IMR-90 (cell line): Measurements from ENCODE around the gene AUTS2. TPM values are rescaled to one million over a fixed set of nuclear protein-coding genes. Genes with fewer than 3 reads are reported as not detected.

ENCODE experiments used
- ATAC-seq: fragments of 200-7000 bp; cut with Tn5 transposase; 2 replicates; pipeline ENCODE4 v1.9.1; 2020; ENCODE audit warnings: low read depth, mild to moderate bottlenecking, moderate library complexity
- BruUV-seq: library from RNA; stranded (reverse); fragments of 400-500 nt; replicated peaks from 2 replicates; lab custom pipeline; 2021; lab: Mats Ljungman, UMichigan
- CTCF ChIA-PET: fragments of 300-600 bp; formaldehyde crosslinking; extraction: SDS; loops from one replicate; lab custom pipeline; 2021; ENCODE audit warnings: antibody characterized with exemption; lab: Yijun Ruan, JAX
- POLR2A ChIA-PET: fragments of 300-600 bp; sonication (Branson Sonifier 250); formaldehyde crosslinking; loops from one replicate; lab custom pipeline; 2022; ENCODE audit warnings: antibody characterized with exemption; ENCODE audit not compliant: unreplicated experiment; lab: Charles Lee
- DNase-seq: peaks from one replicate; pipeline ENCODE4 v3.0.0; 2013
- H2AFZ ChIP-seq: replicated peaks from 2 replicates; pipeline ENCODE3; 2013; ENCODE audit warnings: low read length, mild to moderate bottlenecking; ENCODE audit not compliant: poor library complexity
- H2AK5ac ChIP-seq: 2 replicates; pipeline ENCODE4 v1.6.1; 2013; ENCODE audit warnings: low read depth, low read length, inconsistent platforms
- H2AK9ac ChIP-seq: replicated peaks from 2 replicates; pipeline ENCODE3; 2013; ENCODE audit warnings: mild to moderate bottlenecking, low read depth, low read length, moderate library complexity; ENCODE audit not compliant: poor library complexity
- H2BK120ac ChIP-seq: 2 replicates; pipeline ENCODE4 v1.6.1; 2013; ENCODE audit warnings: low read depth, low read length, inconsistent platforms
- H2BK15ac ChIP-seq: 3 replicates; pipeline ENCODE4 v1.6.1; 2013; ENCODE audit warnings: low read depth, low read length, inconsistent platforms
- H2BK20ac ChIP-seq: 2 replicates; pipeline ENCODE4 v1.6.1; 2013; ENCODE audit warnings: low read depth, mild to moderate bottlenecking, inconsistent platforms, low read length, moderate library complexity
- H2BK5ac ChIP-seq: 2 replicates; pipeline ENCODE4 v1.6.1; 2013; ENCODE audit warnings: mild to moderate bottlenecking, low read depth, low read length, inconsistent platforms; ENCODE audit not compliant: poor library complexity, severe bottlenecking
- H3K14ac ChIP-seq: replicated peaks from 2 replicates; pipeline ENCODE4 v1.6.1; 2013; ENCODE audit warnings: low read depth, low read length, inconsistent platforms
- H3K18ac ChIP-seq: 2 replicates; pipeline ENCODE4 v1.6.1; 2013; ENCODE audit warnings: low read depth, low read length, control low read depth
- H3K23ac ChIP-seq: 2 replicates; pipeline ENCODE4 v1.6.1; 2013; ENCODE audit warnings: low read depth, low read length, inconsistent platforms
- H3K27ac ChIP-seq: 2 replicates; pipeline ENCODE4 v1.5.1; 2013; ENCODE audit warnings: mild to moderate bottlenecking, control low read depth, low read length; ENCODE audit not compliant: insufficient read depth
- H3K27me3 ChIP-seq: 2 replicates; pipeline ENCODE4 v1.6.1; 2013; ENCODE audit warnings: low read length; ENCODE audit not compliant: control insufficient read depth, insufficient read depth
- H3K36me3 ChIP-seq: 2 replicates; pipeline ENCODE4 v1.6.1; 2013; ENCODE audit warnings: low read length, mixed read lengths; ENCODE audit not compliant: control insufficient read depth, insufficient read depth
- H3K4ac ChIP-seq: 2 replicates; pipeline ENCODE4 v1.6.1; 2013; ENCODE audit warnings: low read depth, low read length, inconsistent platforms
- H3K4me1 ChIP-seq: 2 replicates; pipeline ENCODE4 v1.6.1; 2013; ENCODE audit warnings: low read length, mixed read lengths; ENCODE audit not compliant: control insufficient read depth, insufficient read depth
- H3K4me2 ChIP-seq: 2 replicates; pipeline ENCODE4 v1.6.1; 2013; ENCODE audit warnings: low read depth, mild to moderate bottlenecking, control low read depth, low read length, moderate library complexity
- H3K4me3 ChIP-seq: 2 replicates; pipeline ENCODE4 v1.5.1; 2013; ENCODE audit warnings: low read depth, mild to moderate bottlenecking, control low read depth, low read length, moderate library complexity; ENCODE audit not compliant: insufficient read depth
- H3K56ac ChIP-seq: 2 replicates; pipeline ENCODE4 v1.6.1; 2013; ENCODE audit warnings: low read length, inconsistent platforms; ENCODE audit not compliant: insufficient read depth; ENCODE audit errors: extremely low read depth
- H3K79me1 ChIP-seq, 2 experiments: 2 replicates each; pipeline ENCODE4 v1.6.1; 2013; ENCODE audit warnings: low read length in 2 of 2, inconsistent platforms in 1 of 2, low read depth in 1 of 2
- H3K9ac ChIP-seq: 2 replicates; pipeline ENCODE4 v1.6.1; 2013; ENCODE audit warnings: low read depth, low read length, control low read depth
- H3K9me1 ChIP-seq: 2 replicates; pipeline ENCODE4 v1.6.1; 2013; ENCODE audit warnings: low read length, inconsistent platforms; ENCODE audit not compliant: insufficient read depth
- H3K9me3 ChIP-seq: 2 replicates; pipeline ENCODE4 v1.6.1; 2013; ENCODE audit warnings: low read length; ENCODE audit not compliant: control insufficient read depth, insufficient read depth
- H4K20me1 ChIP-seq: 2 replicates; pipeline ENCODE4 v1.6.1; 2013; ENCODE audit warnings: low read length, inconsistent platforms; ENCODE audit not compliant: insufficient read depth
- H4K5ac ChIP-seq: 2 replicates; pipeline ENCODE4 v1.6.1; 2013; ENCODE audit warnings: mild to moderate bottlenecking, low read depth, low read length, control low read depth
- H4K8ac ChIP-seq, 2 experiments: 2 replicates each; pipeline ENCODE4 v1.6.1; 2013; ENCODE audit warnings: low read depth in 2 of 2, low read length in 2 of 2, control low read depth in 1 of 2, inconsistent platforms in 1 of 2
- H4K91ac ChIP-seq: 2 replicates; pipeline ENCODE4 v1.6.1; 2013; ENCODE audit warnings: low read depth, low read length, inconsistent platforms; ENCODE audit not compliant: insufficient read depth
- BHLHE40 ChIP-seq: fragments of 150-350 bp; IDR thresholded peaks from 2 replicates; pipeline ENCODE4 v1.6.1; 2016; ENCODE audit warnings: mild to moderate bottlenecking, low read depth, low read length
- CEBPB ChIP-seq: IDR thresholded peaks from 2 replicates; pipeline ENCODE4 v1.6.1; 2012; ENCODE audit warnings: low read depth, low read length, improper control_type of control experiment
- CHD1 ChIP-seq: IDR thresholded peaks from 2 replicates; pipeline ENCODE4 v1.6.1; 2012; ENCODE audit warnings: low read depth, low read length, improper control_type of control experiment
- FOS ChIP-seq: fragments of 150-350 bp; IDR thresholded peaks from 2 replicates; pipeline ENCODE4 v1.6.1; 2016; ENCODE audit warnings: low read depth, low read length
- MAZ ChIP-seq: IDR thresholded peaks from 2 replicates; pipeline ENCODE4 v1.6.1; 2012; ENCODE audit warnings: low read depth, mild to moderate bottlenecking, low read length, improper control_type of control experiment, moderate library complexity, borderline replicate concordance
- MXI1 ChIP-seq: IDR thresholded peaks from 2 replicates; pipeline ENCODE4 v1.6.1; 2012; ENCODE audit warnings: low read depth, mild to moderate bottlenecking, low read length, moderate library complexity, borderline replicate concordance
- NFE2L2 ChIP-seq: fragments of 150-350 bp; IDR thresholded peaks from 2 replicates; pipeline ENCODE4 v1.6.1; 2016; ENCODE audit warnings: low read depth, mild to moderate bottlenecking, low read length
- POLR2A ChIP-seq: IDR thresholded peaks from 2 replicates; pipeline ENCODE4 v1.6.1; 2012; ENCODE audit warnings: mild to moderate bottlenecking, low read depth, low read length
- RCOR1 ChIP-seq: IDR thresholded peaks from 2 replicates; pipeline ENCODE4 v1.6.1; 2012; ENCODE audit warnings: mild to moderate bottlenecking, low read length, improper control_type of control experiment; ENCODE audit not compliant: insufficient replicate concordance
- RFX5 ChIP-seq: IDR thresholded peaks from 2 replicates; pipeline ENCODE4 v1.8.0; 2012; ENCODE audit warnings: low read depth, mild to moderate bottlenecking, low read length, moderate library complexity
- SMC3 ChIP-seq: fragments of 150-350 bp; IDR thresholded peaks from 2 replicates; pipeline ENCODE4 v1.6.1; 2016; ENCODE audit warnings: low read depth, mild to moderate bottlenecking, antibody characterized with exemption, low read length, moderate library complexity
- WGBS, 2 experiments: methylation state at CpG; one replicate each; pipeline versions ENCODE4 v1.1.5 to v1.1.7; 2013; ENCODE audit warnings: missing lambda C conversion rate in 2 of 2; ENCODE audit not compliant: insufficient read length in 1 of 2; ENCODE audit errors: extremely low coverage in 2 of 2; 5-methylcytosine and 5-hydroxymethylcytosine counted together
- dilution Hi-C: fragments of 300-500 bp; cut with HindIII; formaldehyde crosslinking; loops from one replicate; pipeline ENCODE4 v1.14.3; 2018; ENCODE audit warnings: low sequenced_read_pairs; ENCODE audit not compliant: unreplicated experiment
- in situ Hi-C: fragments of 300-500 bp; cut with MboI; formaldehyde crosslinking; loops from 3 replicates; pipeline ENCODE4 v1.14.3; 2019; ENCODE audit warnings: low sequenced_read_pairs, inconsistent platforms, mixed read lengths
- intact Hi-C: fragments of 100-400 bp; cut with micrococcal nuclease; formaldehyde crosslinking; loops from 2 replicates; pipeline ENCODE4 v1.10.0; 2022
- polyA plus RNA-seq, 3 experiments: library from polyadenylated mRNA; depleted of rRNA; stranded (reverse); fragments of >200 nt; gene quantifications; 2 replicates each; pipeline ENCODE4 v1.2.3, GENCODE V29; 2012; ENCODE audit warnings: low replicate concordance in 1 of 3
- total RNA-seq: library from RNA; depleted of rRNA; stranded (reverse); fragments of >200 nt; gene quantifications from 2 replicates; pipeline ENCODE4 v1.2.3, GENCODE V29; 2012
- TF ChIP-seq, protein P1 (sequence below): fragments of 150-350 bp; IDR thresholded peaks from 2 replicates; pipeline ENCODE4 v1.6.1; 2016; ENCODE audit warnings: low read depth, mild to moderate bottlenecking, low read length, moderate library complexity, borderline replicate concordance
- TF ChIP-seq, protein P2 (sequence below): conservative IDR thresholded peaks from 2 replicates; pipeline ENCODE4 v1.5.1; 2012; ENCODE audit warnings: mild to moderate bottlenecking, low read depth, low read length, improper control_type of control experiment
- TF ChIP-seq, protein P3 (sequence below): fragments of 150-350 bp; IDR thresholded peaks from 2 replicates; pipeline ENCODE4 v1.6.1; 2017; ENCODE audit warnings: mild to moderate bottlenecking, antibody characterized with exemption, low read length, low read depth

Gene AUTS2
- total and polyA plus RNA-seq, 2 of the 4 experiments (the other 2 are of a cell fraction) = 0.90 to 3.0 TPM

DNA sequence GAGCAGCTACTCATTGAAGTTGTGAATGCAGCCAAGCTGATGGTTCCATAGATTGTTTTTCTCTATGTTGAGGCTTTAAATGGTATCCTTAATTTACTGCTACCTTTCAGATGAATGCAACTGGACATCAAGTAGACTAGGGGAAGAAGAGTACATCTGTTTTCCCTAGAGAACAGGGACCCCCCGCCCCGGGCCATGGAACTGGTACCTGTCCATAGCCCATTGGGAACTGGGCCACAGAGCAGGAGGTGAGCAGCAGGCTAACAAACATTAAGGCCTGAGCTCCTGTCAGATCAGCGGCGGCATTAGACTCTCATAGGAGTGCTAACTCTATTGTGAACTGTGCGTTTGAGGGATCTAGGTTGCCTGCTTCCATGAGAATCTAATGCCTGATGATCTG, 391.3 kb downstream of the AUTS2 start:
- WGBS, 2 experiments = no CpG with 5 or more reads among the region's 5 CpGs
- H3K23ac ChIP-seq = no peak overlapping the region
- H2BK15ac ChIP-seq = no peak overlapping the region
- H3K9me3 ChIP-seq = no peaks in the 10 kb centered on the region
- no peaks in the 10 kb centered on the region for H3K27me3 ChIP-seq
- H2BK120ac ChIP-seq = no peak overlapping the region
- H3K36me3 ChIP-seq = no peaks in the 10 kb centered on the region
- H3K4me3 ChIP-seq = no peak overlapping the region
- H4K20me1 ChIP-seq = no peaks in the 10 kb centered on the region
- no peak for ATAC-seq
- H2AFZ ChIP-seq = no peak overlapping the region
- no peak overlapping the region for H3K27ac ChIP-seq
- H3K4me1 ChIP-seq = no peaks in the 10 kb centered on the region
- no peak overlapping the region for H2BK5ac ChIP-seq
- no peak overlapping the region for H2AK9ac ChIP-seq
- no TSS peak for BruUV-seq
- no peak overlapping the region for H3K18ac ChIP-seq
- H3K9ac ChIP-seq = no peak overlapping the region
- H4K5ac ChIP-seq = no peak overlapping the region
- TF ChIP-seq NFE2L2 (no peak), FOS (no peak), SMC3 (no peak), MAZ (no peak), BHLHE40 (no peak), RCOR1 (no peak), CEBPB (no peak), CHD1 (no peak), POLR2A (no peak), RFX5 (no peak), MXI1 (no peak)
- TF ChIP-seq, protein P1, sequence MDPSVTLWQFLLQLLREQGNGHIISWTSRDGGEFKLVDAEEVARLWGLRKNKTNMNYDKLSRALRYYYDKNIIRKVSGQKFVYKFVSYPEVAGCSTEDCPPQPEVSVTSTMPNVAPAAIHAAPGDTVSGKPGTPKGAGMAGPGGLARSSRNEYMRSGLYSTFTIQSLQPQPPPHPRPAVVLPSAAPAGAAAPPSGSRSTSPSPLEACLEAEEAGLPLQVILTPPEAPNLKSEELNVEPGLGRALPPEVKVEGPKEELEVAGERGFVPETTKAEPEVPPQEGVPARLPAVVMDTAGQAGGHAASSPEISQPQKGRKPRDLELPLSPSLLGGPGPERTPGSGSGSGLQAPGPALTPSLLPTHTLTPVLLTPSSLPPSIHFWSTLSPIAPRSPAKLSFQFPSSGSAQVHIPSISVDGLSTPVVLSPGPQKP = no peak
- TF ChIP-seq, protein P2, sequence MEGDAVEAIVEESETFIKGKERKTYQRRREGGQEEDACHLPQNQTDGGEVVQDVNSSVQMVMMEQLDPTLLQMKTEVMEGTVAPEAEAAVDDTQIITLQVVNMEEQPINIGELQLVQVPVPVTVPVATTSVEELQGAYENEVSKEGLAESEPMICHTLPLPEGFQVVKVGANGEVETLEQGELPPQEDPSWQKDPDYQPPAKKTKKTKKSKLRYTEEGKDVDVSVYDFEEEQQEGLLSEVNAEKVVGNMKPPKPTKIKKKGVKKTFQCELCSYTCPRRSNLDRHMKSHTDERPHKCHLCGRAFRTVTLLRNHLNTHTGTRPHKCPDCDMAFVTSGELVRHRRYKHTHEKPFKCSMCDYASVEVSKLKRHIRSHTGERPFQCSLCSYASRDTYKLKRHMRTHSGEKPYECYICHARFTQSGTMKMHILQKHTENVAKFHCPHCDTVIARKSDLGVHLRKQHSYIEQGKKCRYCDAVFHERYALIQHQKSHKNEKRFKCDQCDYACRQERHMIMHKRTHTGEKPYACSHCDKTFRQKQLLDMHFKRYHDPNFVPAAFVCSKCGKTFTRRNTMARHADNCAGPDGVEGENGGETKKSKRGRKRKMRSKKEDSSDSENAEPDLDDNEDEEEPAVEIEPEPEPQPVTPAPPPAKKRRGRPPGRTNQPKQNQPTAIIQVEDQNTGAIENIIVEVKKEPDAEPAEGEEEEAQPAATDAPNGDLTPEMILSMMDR = no peak
- TF ChIP-seq, protein P3, sequence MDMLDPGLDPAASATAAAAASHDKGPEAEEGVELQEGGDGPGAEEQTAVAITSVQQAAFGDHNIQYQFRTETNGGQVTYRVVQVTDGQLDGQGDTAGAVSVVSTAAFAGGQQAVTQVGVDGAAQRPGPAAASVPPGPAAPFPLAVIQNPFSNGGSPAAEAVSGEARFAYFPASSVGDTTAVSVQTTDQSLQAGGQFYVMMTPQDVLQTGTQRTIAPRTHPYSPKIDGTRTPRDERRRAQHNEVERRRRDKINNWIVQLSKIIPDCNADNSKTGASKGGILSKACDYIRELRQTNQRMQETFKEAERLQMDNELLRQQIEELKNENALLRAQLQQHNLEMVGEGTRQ = no peak
- H4K91ac ChIP-seq = no peak overlapping the region
- CTCF ChIA-PET = no interaction called here
- no peak overlapping the region for H2BK20ac ChIP-seq
- in situ Hi-C loops = no loop called here
- H3K79me1 ChIP-seq = no peaks in the 10 kb centered on the region
- intact Hi-C loops = no loop called here
- dilution Hi-C loops = no loop called here
- H4K8ac ChIP-seq = no peak overlapping the region
- no peak for DNase-seq
- H3K4ac ChIP-seq = no peak overlapping the region
- no peaks in the 10 kb centered on the region for H3K9me1 ChIP-seq
- H3K4me2 ChIP-seq = no peak overlapping the region
- no peak overlapping the region for H2AK5ac ChIP-seq
- POLR2A ChIA-PET = no interaction called here
- no peak overlapping the region for H3K56ac ChIP-seq
- no peak overlapping the region for H3K14ac ChIP-seq
